GM18951 (cell line): ENCODE results near the gene ALPI.
"Not testable (repeated sequence)": the region's sequence is repeated elsewhere in the genome, so short reads cannot be mapped to it uniquely, and the experiment has no call there.

Source experiments
- POLR2A ChIP-seq: IDR thresholded peaks from 4 replicates; pipeline ENCODE4 v1.6.1; 2011; ENCODE audit warnings: mild to moderate bottlenecking; ENCODE audit not compliant: insufficient read length, insufficient read depth; ENCODE audit errors: extremely low read depth
- in situ Hi-C: fragments of 300-500 bp; cut with MboI; formaldehyde crosslinking; loops from one replicate; pipeline ENCODE4 v1.12.0; 2022; ENCODE audit warnings: low sequenced_read_pairs, mixed read lengths, inconsistent platforms; ENCODE audit not compliant: unreplicated experiment

Gene ALPI

DNA sequence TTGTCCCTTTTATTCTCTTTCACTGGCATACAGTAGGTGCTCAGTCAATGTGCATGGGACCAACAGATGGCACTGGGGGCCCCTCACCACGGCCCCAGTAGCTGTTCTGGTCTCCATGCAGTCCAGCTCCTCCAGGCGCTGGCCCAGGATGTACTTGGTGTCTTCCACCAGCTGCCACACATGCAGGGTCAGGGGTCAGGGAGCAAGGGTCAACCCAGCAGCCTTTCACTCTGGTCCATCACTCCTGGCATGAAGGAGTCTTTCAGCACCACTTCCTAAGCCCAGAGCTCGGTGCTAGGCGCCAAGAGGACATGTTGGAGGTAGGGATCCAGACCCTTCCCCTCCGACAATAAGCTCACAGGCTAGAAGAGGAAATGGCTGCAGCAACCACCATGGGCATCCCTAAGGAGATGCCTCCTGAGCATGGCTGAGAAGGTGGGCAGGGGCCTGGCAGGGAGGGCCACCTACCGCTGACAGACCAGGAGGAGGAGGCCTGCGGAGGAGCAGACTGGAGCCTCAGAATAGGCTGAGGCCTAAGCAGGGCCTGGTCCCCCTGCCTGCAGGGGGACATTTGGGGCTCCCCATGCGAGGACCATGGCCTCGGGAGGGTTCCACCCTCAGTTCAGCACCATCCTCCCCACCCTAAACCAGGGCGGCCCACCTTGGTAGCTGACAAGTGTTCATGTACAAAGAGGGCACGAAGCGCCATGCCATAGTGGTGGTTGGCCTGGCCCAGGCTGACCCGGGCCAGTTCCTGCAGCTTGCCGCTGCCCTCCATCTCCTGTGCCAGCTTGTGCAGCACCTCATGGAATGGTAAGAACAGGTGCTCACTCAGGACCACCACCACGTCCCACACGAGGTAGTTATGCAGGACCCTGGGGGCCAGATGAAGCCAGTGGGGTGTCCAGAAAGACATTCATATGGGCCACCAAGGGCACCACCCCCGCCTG lies 39.2 kb upstream of the ALPI start:
- in situ Hi-C loops = no loop called here

DNA sequence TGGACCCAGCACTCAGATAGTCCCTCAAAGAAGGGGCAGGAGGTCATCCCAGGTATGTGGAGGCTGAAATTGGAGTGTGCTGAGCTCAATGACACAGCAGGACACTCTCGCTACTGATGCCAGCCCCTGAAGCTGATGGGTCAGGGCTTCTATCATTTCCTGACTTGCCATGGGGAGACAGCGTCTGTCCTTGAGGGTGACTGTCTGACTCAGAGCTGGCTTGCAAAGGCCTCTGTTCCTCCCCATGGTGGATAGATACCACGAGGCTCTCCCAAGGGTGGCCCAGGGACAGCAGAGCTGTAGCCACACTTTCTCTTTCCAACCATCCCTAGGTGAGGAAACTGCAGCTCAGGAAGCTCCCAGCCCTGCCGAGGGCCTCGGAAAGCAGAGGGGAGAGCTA lies 38.5 kb upstream of the ALPI start:
- TF ChIP-seq POLR2A = no peak
- in situ Hi-C loops = no loop called here

More for the DNA sequence above, 39.2 kb upstream of the ALPI start:
- no peak for TF ChIP-seq POLR2A

DNA sequence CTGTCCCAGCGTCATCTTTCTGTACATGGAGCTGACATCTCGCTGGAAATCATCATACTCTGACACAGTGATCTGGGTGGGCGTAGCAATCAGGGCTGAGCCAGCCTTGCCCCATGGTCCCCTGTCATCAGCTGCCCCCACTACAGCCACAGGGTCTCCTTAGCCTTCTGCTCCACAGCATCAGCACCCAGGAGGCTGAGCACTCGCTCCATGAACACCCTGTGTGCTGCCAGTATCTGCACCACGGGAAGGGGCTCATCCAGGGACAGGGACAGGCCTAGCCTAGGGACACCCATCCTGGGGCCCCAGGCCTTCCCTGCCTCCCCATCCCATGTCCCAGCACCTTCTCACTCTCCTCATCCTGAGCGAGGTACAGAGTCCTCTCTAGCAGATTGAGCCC lies 37.9 kb upstream of the ALPI start:
- no peak for TF ChIP-seq POLR2A
- in situ Hi-C loops = no loop called here

DNA sequence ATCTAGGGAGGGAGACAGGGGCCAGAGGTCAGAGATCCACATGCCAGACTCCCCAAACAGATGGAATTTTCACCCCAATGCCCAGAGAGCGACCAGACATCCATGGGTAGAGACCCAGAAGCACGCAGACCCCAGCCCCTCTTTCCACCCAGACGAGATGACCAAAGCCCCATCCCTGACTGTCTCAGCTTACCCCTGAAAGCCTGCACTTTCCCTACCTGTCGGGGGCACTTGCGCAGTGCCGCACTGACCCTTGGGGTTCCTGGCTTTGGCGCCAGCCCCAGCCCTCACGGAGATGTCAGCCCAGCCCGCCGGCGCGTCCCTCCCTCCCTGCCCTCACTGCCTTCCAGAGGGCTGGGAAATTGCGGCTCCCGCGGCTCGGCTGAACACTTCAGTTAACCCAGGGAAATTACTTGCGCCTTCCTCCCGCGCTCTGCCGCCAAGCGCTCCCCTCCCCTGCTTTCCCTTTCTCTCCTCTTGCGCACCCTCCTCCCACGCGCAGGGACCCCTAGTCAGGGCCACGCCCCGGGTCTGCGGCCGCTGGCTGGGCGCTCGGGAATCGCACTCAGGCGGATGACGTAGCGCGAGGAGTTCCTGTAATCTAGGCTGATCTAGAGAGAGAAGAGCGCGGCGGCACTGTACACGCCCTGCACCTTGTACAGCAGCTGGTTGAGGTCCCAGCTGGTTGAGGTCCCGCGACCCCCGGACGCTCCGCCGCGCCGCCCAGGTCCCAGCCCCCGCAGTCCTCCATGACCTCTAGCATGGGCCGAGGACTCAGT lies 37.3 kb upstream of the ALPI start:
- in situ Hi-C loops = no loop called here
- no peak for TF ChIP-seq POLR2A

DNA sequence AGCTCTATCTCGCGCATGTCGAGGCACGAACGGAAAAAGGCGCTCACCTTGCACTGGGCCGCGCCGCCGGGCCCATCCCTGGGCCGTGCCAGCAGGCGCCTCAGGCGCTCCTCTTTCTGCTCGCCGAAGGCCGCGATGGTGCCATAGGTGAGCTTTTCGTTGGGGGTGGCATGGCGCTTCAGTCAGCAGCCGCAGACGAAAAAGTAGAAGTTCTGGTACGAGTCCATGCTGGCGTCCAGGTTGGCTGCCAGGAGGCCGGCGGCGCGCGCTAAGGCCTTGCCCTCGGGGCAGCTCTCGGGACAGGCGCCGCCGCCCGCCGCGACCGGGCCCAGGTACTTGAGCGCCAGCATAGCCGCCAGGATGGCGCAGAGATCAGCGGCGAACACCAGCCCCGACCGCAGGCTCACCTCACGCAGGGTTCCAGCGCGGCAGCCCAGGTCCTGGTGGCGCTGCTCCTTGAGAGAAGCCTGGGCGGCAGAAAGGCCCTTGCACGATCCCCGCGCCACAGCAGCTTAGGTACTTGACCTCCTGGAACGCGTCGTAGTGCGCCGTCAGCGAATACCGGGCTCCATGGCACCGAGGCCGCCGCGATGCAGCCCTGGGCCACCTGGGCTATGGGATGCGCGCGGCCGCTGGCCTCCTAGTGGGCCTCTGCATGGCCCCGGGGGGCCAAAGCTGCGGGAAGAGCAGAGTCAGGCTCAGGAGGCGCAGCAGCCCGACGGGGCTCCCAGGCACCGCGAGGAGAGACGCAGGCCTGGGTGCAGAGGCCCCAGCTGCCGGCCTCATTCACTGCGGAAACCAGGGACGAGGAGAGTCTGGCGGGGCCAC lies 36.5 kb upstream of the ALPI start:
- no peak for TF ChIP-seq POLR2A
- in situ Hi-C loops = no loop called here

DNA sequence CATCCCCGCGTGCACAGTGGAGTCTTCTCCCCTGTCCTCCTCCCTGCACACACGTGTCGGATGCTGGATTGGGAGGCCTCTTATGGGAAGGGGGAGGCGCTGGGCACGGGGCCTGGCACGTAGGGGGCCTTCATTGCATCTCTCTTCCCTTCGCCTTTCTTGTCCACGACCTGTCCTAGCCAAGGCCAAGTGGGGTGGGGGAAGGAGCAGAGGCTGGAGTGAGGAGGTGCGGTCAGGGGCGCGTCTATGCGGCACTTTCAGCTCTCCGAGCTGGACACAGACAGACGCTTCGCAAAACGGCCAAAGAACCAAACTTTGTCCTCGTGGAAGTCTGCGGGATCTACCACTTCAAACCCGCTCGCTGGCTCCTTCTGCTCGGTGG lies 35.9 kb upstream of the ALPI start:
- in situ Hi-C loops = no loop called here

DNA sequence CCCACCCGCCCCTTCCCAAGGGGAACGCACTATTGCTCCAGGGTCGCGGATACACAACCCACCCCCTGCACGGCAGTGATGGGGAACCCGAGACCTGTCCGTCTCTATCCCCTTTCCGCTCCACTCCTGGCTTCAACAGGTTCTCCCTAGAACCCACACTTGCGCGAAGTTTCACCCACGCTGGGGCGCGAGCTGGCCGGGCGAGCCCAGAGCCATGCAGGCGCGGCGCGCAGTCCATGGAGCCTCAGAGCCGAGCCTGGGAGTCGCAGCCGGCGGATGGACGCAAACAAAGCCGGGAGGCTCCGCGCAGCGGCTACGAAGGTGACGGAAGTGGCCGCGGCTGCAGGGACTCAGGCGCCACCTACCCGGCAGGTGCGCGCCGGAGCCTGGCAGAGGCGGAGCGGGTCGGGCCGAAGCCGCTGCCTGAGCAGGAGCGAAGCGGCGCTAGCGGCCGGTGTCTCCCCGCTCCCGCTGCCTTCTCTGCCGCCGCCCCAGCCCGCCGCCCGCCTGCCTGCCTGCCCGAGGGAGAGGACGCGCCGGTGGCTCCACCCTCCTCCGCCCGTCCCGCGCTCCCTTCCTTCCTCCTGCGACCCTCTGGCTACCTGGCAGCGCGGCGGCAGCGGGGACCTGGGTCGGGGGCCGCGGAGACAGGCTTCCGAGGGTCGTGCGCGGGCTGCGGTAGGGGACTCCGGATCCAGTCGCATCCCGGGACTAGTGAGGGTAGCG lies 35.3 kb upstream of the ALPI start:
- in situ Hi-C loops = no loop called here
- TF ChIP-seq POLR2A = no peak

More for the DNA sequence above, 35.9 kb upstream of the ALPI start:
- no peak for TF ChIP-seq POLR2A

DNA sequence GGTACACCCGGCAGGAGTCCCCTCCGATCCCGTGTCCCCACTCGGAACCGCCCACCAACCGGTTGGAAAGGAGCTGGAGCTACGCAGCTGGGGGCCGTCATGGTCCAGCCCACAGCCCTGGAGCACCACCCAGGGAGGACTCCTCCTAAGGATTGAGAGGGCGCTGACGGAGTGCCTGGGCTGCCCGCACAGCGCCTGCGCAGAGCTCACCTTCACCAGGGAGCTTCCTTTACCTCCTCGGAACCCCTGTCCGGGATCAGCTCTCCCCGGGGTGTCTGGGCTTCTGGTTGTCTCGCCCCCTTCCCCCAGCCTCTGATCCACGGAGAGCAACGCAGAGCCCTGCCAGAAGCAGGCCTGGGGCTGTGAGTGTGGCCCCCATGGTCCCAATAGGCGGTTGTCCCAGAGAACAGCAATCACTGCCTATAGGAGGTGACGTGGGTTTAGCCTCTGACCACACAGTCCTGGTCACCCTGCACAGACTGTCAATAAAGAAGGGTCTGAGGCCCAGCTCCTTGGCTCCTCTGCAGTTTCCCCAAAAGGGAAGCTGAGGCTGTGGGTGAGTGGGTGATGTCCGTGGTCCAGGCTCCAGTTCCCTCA lies 34.7 kb upstream of the ALPI start:
- no peak for TF ChIP-seq POLR2A
- in situ Hi-C loops = no loop called here

DNA sequence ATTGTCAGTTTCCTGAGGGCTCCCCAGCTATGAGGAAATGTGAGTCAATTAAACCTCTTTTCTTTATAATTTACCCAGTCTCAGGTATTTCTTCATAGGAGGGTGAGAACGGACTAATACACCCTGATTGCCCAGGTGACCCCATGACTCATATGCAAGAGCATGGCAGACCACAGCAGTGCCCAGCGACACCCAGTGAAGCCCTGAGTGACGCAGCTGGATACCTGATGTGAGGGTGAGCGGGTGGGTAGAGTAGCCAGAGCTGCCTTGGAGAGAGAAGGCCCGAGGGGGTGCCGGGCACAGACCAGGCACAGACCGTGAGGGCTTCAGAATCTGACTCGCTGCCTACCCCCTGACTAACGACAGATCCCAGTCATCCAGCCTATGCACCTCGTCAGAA lies 33.9 kb upstream of the ALPI start:
- TF ChIP-seq POLR2A = no peak
- in situ Hi-C loops = no loop called here

DNA sequence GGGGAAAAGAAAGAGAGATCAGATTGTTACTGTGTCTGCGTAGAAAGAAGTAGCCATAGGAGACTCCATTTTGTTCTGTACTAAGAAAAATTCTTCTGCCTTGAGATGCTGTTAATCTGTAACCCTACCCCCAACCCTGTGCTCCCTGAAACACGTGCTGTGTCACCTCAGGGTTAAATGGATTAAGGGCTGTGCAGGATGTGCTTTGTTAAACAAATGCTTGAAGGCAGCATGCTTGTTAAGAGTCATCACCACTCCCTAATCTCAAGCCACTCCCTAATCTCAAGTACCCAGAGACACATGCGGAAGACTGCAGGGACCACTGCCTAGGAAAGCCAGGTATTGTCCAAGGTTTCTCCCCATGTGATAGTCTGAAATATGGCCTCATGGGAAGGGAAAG lies 33.0 kb upstream of the ALPI start:
- in situ Hi-C loops = not testable (repeated sequence)

DNA sequence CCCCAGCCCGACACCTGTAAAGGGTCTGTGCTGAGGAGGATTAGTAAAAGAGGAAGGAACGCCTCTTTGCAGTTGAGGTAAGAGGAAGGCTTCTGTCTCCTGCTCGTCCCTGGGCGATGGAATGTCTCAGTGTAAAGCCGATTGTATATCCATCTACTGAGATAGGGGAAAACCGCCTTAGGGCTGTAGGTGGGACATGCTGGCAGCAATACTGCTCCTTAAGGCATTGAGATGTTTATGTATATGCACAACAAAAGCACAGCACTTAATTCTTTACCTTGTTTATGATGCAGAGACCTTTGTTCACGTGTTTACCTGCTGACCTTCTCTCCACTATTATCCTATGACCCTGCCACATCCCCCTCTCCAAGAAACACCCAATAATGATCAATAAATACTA lies 32.5 kb upstream of the ALPI start:
- in situ Hi-C loops = not testable (repeated sequence)
